ENCODE results near the gene OR9Q1. TPM values are rescaled to one million over a fixed set of nuclear protein-coding genes. Genes with fewer than 3 reads are reported as not detected.

Gene OR9Q1
- total RNA-seq, 2 experiments from 2014 or later, result not detected

DNA sequence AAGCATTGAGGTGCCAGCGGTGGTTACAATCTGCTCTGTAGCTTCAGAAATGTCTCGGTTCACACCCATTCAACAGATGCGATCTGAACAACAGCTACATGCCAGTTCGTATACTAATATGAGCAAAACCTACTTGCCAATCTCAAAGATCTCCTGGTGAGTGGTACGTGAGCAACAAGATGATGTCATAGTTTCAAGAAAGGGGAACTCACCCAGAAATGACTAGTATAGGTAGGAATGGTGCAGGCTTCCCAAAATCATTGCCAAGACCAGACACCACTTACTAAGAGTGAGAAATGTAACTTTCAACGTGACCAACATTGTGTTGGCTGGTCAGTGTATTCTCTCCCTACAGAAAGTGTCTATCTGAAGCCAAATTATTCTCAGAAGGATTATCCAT lies 38.1 kb downstream of the OR9Q1 start:
- no peaks in the 10 kb centered on the region for H3K79me2 ChIP-seq (ENCODE audit: insufficient read depth, low read depth, low read length)
- H3K9me2 ChIP-seq (ENCODE audit: insufficient read depth, low read length), result no peaks in the 10 kb centered on the region
- no peaks in the 10 kb centered on the region for H4K20me1 ChIP-seq (ENCODE audit: insufficient read depth, low read length)
- no peak overlapping the region for H3K4me3 ChIP-seq (ENCODE audit: low read depth, low read length, poor library complexity, severe bottlenecking)
- POLR2A ChIA-PET, result no interaction called here
- no peak for TF ChIP-seq EZH2phosphoT487 (IDR thresholded peaks at IDR 0.05; ENCODE audit: borderline replicate concordance, low read depth, low read length)
- TF ChIP-seq, protein P1, sequence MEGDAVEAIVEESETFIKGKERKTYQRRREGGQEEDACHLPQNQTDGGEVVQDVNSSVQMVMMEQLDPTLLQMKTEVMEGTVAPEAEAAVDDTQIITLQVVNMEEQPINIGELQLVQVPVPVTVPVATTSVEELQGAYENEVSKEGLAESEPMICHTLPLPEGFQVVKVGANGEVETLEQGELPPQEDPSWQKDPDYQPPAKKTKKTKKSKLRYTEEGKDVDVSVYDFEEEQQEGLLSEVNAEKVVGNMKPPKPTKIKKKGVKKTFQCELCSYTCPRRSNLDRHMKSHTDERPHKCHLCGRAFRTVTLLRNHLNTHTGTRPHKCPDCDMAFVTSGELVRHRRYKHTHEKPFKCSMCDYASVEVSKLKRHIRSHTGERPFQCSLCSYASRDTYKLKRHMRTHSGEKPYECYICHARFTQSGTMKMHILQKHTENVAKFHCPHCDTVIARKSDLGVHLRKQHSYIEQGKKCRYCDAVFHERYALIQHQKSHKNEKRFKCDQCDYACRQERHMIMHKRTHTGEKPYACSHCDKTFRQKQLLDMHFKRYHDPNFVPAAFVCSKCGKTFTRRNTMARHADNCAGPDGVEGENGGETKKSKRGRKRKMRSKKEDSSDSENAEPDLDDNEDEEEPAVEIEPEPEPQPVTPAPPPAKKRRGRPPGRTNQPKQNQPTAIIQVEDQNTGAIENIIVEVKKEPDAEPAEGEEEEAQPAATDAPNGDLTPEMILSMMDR (conservative IDR thresholded peaks at IDR 0.05; ENCODE audit: low read length), result no peak
- H2AFZ ChIP-seq (ENCODE audit: low read length), result no peak overlapping the region
- no peak overlapping the region for H3K27ac ChIP-seq (ENCODE audit: low read depth, low read length, poor library complexity, severe bottlenecking)
- H3K9me3 ChIP-seq (ENCODE audit: low read length), result no peaks in the 10 kb centered on the region
- no peaks in the 10 kb centered on the region for H3K4me1 ChIP-seq (ENCODE audit: insufficient read depth, low read length, poor library complexity, severe bottlenecking)
- H3K36me3 ChIP-seq (ENCODE audit: insufficient read depth, low read length), result no peaks in the 10 kb centered on the region
- intact Hi-C loops (cut with micrococcal nuclease; ENCODE audit: unreplicated experiment), result no loop called here
- no peak overlapping the region for H3K4me2 ChIP-seq (ENCODE audit: low read length)
- DNase-seq (ENCODE audit: low spot score), result no peak
- BruUV-seq (replicated peaks), result no TSS peak
- CTCF ChIA-PET (ENCODE audit: unreplicated experiment), result no interaction called here

DNA sequence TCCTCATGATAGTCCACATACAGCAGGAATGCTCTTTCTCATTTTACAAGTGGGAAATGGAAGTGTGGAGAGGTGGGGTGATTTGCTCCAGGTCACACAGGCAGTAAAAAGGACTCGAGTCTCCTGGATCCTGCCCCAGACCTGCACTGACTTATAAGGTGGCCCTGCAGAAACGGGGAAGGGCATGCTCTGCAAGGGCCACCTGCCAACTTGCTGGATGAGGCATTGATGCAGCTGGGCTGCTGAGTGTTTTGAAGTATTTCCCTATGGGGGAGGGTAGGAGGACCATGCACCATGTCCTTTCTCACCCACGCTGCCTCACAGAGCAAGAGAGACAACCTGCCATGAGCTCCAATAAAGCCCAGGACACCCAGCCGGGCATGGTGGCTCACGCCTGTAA lies 44.0 kb downstream of the OR9Q1 start:
- H3K9me3 ChIP-seq (ENCODE audit: low read length), result no peaks in the 10 kb centered on the region

DNA sequence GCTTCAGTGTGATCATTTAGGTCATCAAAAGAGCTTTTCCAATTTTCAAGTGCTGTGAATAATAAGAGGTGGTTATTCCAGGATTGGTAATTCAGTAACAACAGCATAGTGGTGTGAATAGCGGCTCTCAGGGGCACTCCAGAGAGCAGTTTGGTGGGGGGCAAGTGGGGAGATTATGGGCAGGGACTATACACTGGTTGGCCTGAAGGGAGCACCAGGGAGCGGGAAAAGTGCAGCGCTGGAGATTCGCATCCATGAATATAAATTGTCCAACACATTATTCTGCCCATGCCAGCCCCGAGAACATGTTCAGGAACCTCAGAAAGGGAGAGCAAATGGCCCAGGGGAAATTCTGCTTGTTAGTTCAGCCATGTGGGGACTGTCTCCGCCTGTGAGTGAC lies 45.0 kb downstream of the OR9Q1 start:
- H3K9me3 ChIP-seq (ENCODE audit: low read length), result no peaks in the 10 kb centered on the region
- CTCF ChIA-PET (ENCODE audit: unreplicated experiment), result no interaction called here
- BruUV-seq (replicated peaks), result no TSS peak

More for the DNA sequence above, 44.0 kb downstream of the OR9Q1 start:
- no peaks in the 10 kb centered on the region for H3K79me2 ChIP-seq (ENCODE audit: insufficient read depth, low read depth, low read length)
- H3K9me2 ChIP-seq (ENCODE audit: insufficient read depth, low read length), result no peaks in the 10 kb centered on the region
- ChIA-PET POLR2A (no interaction called here), CTCF (ENCODE audit: unreplicated experiment) (no interaction called here)
- H4K20me1 ChIP-seq (ENCODE audit: insufficient read depth, low read length), result no peaks in the 10 kb centered on the region
- no peak overlapping the region for H3K27ac ChIP-seq (ENCODE audit: low read depth, low read length, poor library complexity, severe bottlenecking)
- H3K4me3 ChIP-seq (ENCODE audit: low read depth, low read length, poor library complexity, severe bottlenecking), result no peak overlapping the region
- H3K36me3 ChIP-seq (ENCODE audit: insufficient read depth, low read length), result no peaks in the 10 kb centered on the region
- DNase-seq (ENCODE audit: low spot score), result no peak
- intact Hi-C loops (cut with micrococcal nuclease; ENCODE audit: unreplicated experiment), result no loop called here
- H2AFZ ChIP-seq (ENCODE audit: low read length), result no peak overlapping the region
- no peaks in the 10 kb centered on the region for H3K4me1 ChIP-seq (ENCODE audit: insufficient read depth, low read length, poor library complexity, severe bottlenecking)
- no peak overlapping the region for H3K4me2 ChIP-seq (ENCODE audit: low read length)
- TF ChIP-seq EZH2phosphoT487 (IDR thresholded peaks at IDR 0.05; ENCODE audit: borderline replicate concordance, low read depth, low read length), result no peak
- TF ChIP-seq, protein P1 (conservative IDR thresholded peaks at IDR 0.05; ENCODE audit: low read length), result no peak
- BruUV-seq (replicated peaks), result no TSS peak

More for the DNA sequence above, 45.0 kb downstream of the OR9Q1 start:
- POLR2A ChIA-PET, result interaction anchor here (0.6 kb wide), 1 partner anchor 896 kb away, joined by 3 read pairs; no protein-coding TSS in a partner anchor
- Histone ChIP-seq H4K20me1 (ENCODE audit: insufficient read depth, low read length) (no peaks in the 10 kb centered on the region), H3K9me2 (ENCODE audit: insufficient read depth, low read length) (no peaks in the 10 kb centered on the region), H3K27ac (ENCODE audit: low read depth, low read length, poor library complexity, severe bottlenecking) (no peak overlapping the region), H3K4me1 (ENCODE audit: insufficient read depth, low read length, poor library complexity, severe bottlenecking) (no peaks in the 10 kb centered on the region), H2AFZ (ENCODE audit: low read length) (no peak overlapping the region), H3K4me3 (ENCODE audit: low read depth, low read length, poor library complexity, severe bottlenecking) (no peak overlapping the region), H3K79me2 (ENCODE audit: insufficient read depth, low read depth, low read length) (no peaks in the 10 kb centered on the region), H3K4me2 (ENCODE audit: low read length) (no peak overlapping the region), H3K36me3 (ENCODE audit: insufficient read depth, low read length) (no peaks in the 10 kb centered on the region)
- intact Hi-C loops (cut with micrococcal nuclease; ENCODE audit: unreplicated experiment), result no loop called here
- TF ChIP-seq EZH2phosphoT487 (IDR thresholded peaks at IDR 0.05; ENCODE audit: borderline replicate concordance, low read depth, low read length), result no peak
- TF ChIP-seq, protein P1 (conservative IDR thresholded peaks at IDR 0.05; ENCODE audit: low read length), result peak; percentile 32; the same call in 1 of the 2 replicates
- no peak for DNase-seq (ENCODE audit: low spot score)

Measured in OCI-LY7 (cell line).